NCI-H1417 (cell line): ENCODE measurements around the gene PRDM11.
A peak's percentile ranks its signal among the peaks of the same experiment; 100 is the strongest.
"Not testable (repeated sequence)": the region's sequence is repeated elsewhere in the genome, so short reads cannot be mapped to it uniquely, and the experiment has no call there.

Experiments
- DNase-seq, 3 experiments: peaks; one replicate each; lab custom pipeline; 2025; lab: John Stamatoyannopoulos, UW

PRDM11 gene

GRCh38 chr11:45146072-45147016 lies at the start of gene PRDM11:
Gene PRDM11 (plus strand): TSS chr11:45146639. CDS start chr11:45181767, 35,128 bp downstream.
- peak; percentile 51 to 73 (median 59) for DNase-seq

- DNase-seq: no peak
These were observed 48.5 kb upstream of the PRDM11 start for GRCh38 chr11:45097721-45098493.

GRCh38 chr11:45098929-45099328 lies 47.5 kb upstream of the PRDM11 start:
- DNase-seq: peak in 1 of 3 experiments; percentile 8

- no peak for DNase-seq
These were observed 46.1 kb upstream of the PRDM11 start for GRCh38 chr11:45100339-45100738.

- DNase-seq: no peak
These were observed 44.1 kb upstream of the PRDM11 start for GRCh38 chr11:45102361-45102809.

- peak; percentile 57 to 75 (median 63) for DNase-seq
These were observed 43.4 kb upstream of the PRDM11 start for GRCh38 chr11:45102810-45103621.

GRCh38 chr11:45104006-45104789 lies 42.2 kb upstream of the PRDM11 start:
- DNase-seq: no peak

GRCh38 chr11:45104790-45105084 lies 41.7 kb upstream of the PRDM11 start:
- no peak for DNase-seq

- peak; percentile 75 to 86 (median 80) for DNase-seq
These were observed 41.0 kb upstream of the PRDM11 start for GRCh38 chr11:45105233-45105983.

- no peak for DNase-seq
These were observed 40.5 kb upstream of the PRDM11 start for GRCh38 chr11:45105984-45106375.

GRCh38 chr11:45106440-45106839 lies 40.0 kb upstream of the PRDM11 start:
- no peak for DNase-seq

GRCh38 chr11:45107029-45107428 lies 39.4 kb upstream of the PRDM11 start:
- DNase-seq: peak in 1 of 3 experiments; percentile 16

- peak in 2 of 3 experiments; percentile 26 to 57 for DNase-seq
These were observed 38.1 kb upstream of the PRDM11 start for GRCh38 chr11:45108070-45109064.

GRCh38 chr11:45109400-45109799 lies 37.0 kb upstream of the PRDM11 start:
- no peak for DNase-seq

- peak; percentile 46 to 89 (median 87) for DNase-seq
These were observed 35.9 kb upstream of the PRDM11 start for GRCh38 chr11:45110562-45110961.

- no peak for DNase-seq
These were observed 32.6 kb upstream of the PRDM11 start for GRCh38 chr11:45113807-45114206.

- DNase-seq: not testable (repeated sequence)
These were observed 18.6 kb upstream of the PRDM11 start for GRCh38 chr11:45127836-45128235.

- no peak for DNase-seq
These were observed 12.6 kb upstream of the PRDM11 start for GRCh38 chr11:45133878-45134277.

GRCh38 chr11:45141171-45141570 lies 5.3 kb upstream of the PRDM11 start:
- DNase-seq: no peak
